DND-41 (cell line): ENCODE results near the gene SRD5A2.

ENCODE experiments used
- ATAC-seq: fragments of 200-7000 bp; cut with Tn5 transposase; 3 replicates; pipeline ENCODE4 v1.9.1; 2021; ENCODE audit warnings: low read depth; ENCODE audit not compliant: insufficient read depth
- DNase-seq: peaks from one replicate; pipeline ENCODE4 v3.0.0-alpha.2; 2020
- H2AFZ ChIP-seq: 2 replicates; pipeline ENCODE4 v1.6.0; 2012; ENCODE audit warnings: low read depth, low read length
- H3K27ac ChIP-seq: 2 replicates; pipeline ENCODE4 v1.5.1; 2012; ENCODE audit warnings: low read length, inconsistent platforms
- H3K27me3 ChIP-seq: fragments of 200-600 bp; sonication (generic); 2 replicates; pipeline ENCODE4 v1.6.0; 2012; ENCODE audit warnings: low read length, mild to moderate bottlenecking, inconsistent platforms; ENCODE audit not compliant: insufficient read depth, poor library complexity
- H3K36me3 ChIP-seq: 2 replicates; pipeline ENCODE4 v1.5.1; 2012; ENCODE audit warnings: low read length, inconsistent platforms; ENCODE audit not compliant: insufficient read depth
- H3K4me1 ChIP-seq: 2 replicates; pipeline ENCODE4 v1.5.1; 2012; ENCODE audit warnings: mild to moderate bottlenecking, low read length; ENCODE audit not compliant: insufficient read depth
- H3K4me2 ChIP-seq: 2 replicates; pipeline ENCODE4 v1.6.0; 2012; ENCODE audit warnings: mild to moderate bottlenecking, moderate library complexity, low read length, inconsistent platforms; ENCODE audit not compliant: insufficient read depth
- H3K4me3 ChIP-seq, 2 experiments: fragments of 200-600 bp in 1 of 2; shearing (Covaris generic) in 1 of 2; 2 replicates each; pipeline ENCODE4 v1.5.1; 2012 to 2016; ENCODE audit warnings: inconsistent platforms in 2 of 2, low read length in 2 of 2, mild to moderate bottlenecking in 2 of 2, low read depth in 1 of 2, moderate library complexity in 1 of 2
- H3K79me2 ChIP-seq: 2 replicates; pipeline ENCODE4 v1.6.0; 2012; ENCODE audit warnings: low read length, inconsistent platforms; ENCODE audit not compliant: insufficient read depth
- H3K9ac ChIP-seq: 2 replicates; pipeline ENCODE4 v1.6.0; 2012; ENCODE audit warnings: low read depth, mild to moderate bottlenecking, inconsistent platforms, low read length, moderate library complexity
- H3K9me3 ChIP-seq: 2 replicates; pipeline ENCODE4 v1.5.1; 2012; ENCODE audit warnings: low read length, moderate library complexity, mild to moderate bottlenecking, inconsistent platforms; ENCODE audit not compliant: insufficient read depth, severe bottlenecking
- H4K20me1 ChIP-seq: 2 replicates; pipeline ENCODE4 v1.6.0; 2012; ENCODE audit warnings: low read length; ENCODE audit not compliant: insufficient read depth
- CTCF ChIP-seq: IDR thresholded peaks from 2 replicates; pipeline ENCODE4 v1.5.1; 2012; ENCODE audit warnings: borderline replicate concordance, low read length, moderate library complexity, mild to moderate bottlenecking; ENCODE audit not compliant: poor library complexity, severe bottlenecking; ENCODE audit errors: extremely low read depth
- EZH2 ChIP-seq: IDR thresholded peaks from 3 replicates; pipeline ENCODE4 v1.6.1; 2012; ENCODE audit warnings: borderline replicate concordance, low read depth, mild to moderate bottlenecking, moderate library complexity, low read length, inconsistent platforms; ENCODE audit not compliant: severe bottlenecking

SRD5A2 gene

GRCh38 chr2:31586230-31586629 lies 5.5 kb upstream of the SRD5A2 start:
- H3K27me3 ChIP-seq: no peaks in the 10 kb centered on the region
- no peak for ATAC-seq

GRCh38 chr2:31581124-31581795 lies 522 bp upstream of the SRD5A2 start:
- no peaks in the 10 kb centered on the region for H3K27me3 ChIP-seq
- H3K9me3 ChIP-seq: no peaks in the 10 kb centered on the region
- TF ChIP-seq CTCF (no peak), EZH2 (no peak)
- no peaks in the 10 kb centered on the region for H3K4me1 ChIP-seq
- H3K79me2 ChIP-seq: no peaks in the 10 kb centered on the region
- H2AFZ ChIP-seq: no peak overlapping the region
- H3K27ac ChIP-seq: no peak overlapping the region
- H3K36me3 ChIP-seq: no peaks in the 10 kb centered on the region
- no peaks in the 10 kb centered on the region for H4K20me1 ChIP-seq
- DNase-seq (no peak), ATAC-seq (no peak)
- no peak overlapping the region for H3K4me3 ChIP-seq
- H3K4me2 ChIP-seq: no peak overlapping the region
- no peak overlapping the region for H3K9ac ChIP-seq

More at GRCh38 chr2:31586230-31586629, 5.5 kb upstream of the SRD5A2 start:
- no peaks in the 10 kb centered on the region for H3K79me2 ChIP-seq
- no peaks in the 10 kb centered on the region for H4K20me1 ChIP-seq
- H3K4me1 ChIP-seq: no peaks in the 10 kb centered on the region
- TF ChIP-seq CTCF (no peak), EZH2 (no peak)
- DNase-seq: no peak
- H2AFZ ChIP-seq: no peak overlapping the region
- no peaks in the 10 kb centered on the region for H3K36me3 ChIP-seq
- H3K9me3 ChIP-seq: no peaks in the 10 kb centered on the region
- H3K9ac ChIP-seq: no peak overlapping the region
- no peak overlapping the region for H3K27ac ChIP-seq
- H3K4me2 ChIP-seq: no peak overlapping the region
- H3K4me3 ChIP-seq: no peak overlapping the region

GRCh38 chr2:31579996-31580320 lies 780 bp downstream of the SRD5A2 start:
- DNase-seq (no peak), ATAC-seq (no peak)
- no peaks in the 10 kb centered on the region for H3K79me2 ChIP-seq
- no peaks in the 10 kb centered on the region for H3K27me3 ChIP-seq
- no peaks in the 10 kb centered on the region for H4K20me1 ChIP-seq
- H3K9ac ChIP-seq: no peak overlapping the region
- no peak overlapping the region for H3K4me2 ChIP-seq
- H2AFZ ChIP-seq: no peak overlapping the region
- TF ChIP-seq EZH2 (no peak), CTCF (no peak)
- no peak overlapping the region for H3K27ac ChIP-seq
- no peaks in the 10 kb centered on the region for H3K4me1 ChIP-seq
- no peaks in the 10 kb centered on the region for H3K9me3 ChIP-seq
- H3K4me3 ChIP-seq: no peak overlapping the region
- H3K36me3 ChIP-seq: no peaks in the 10 kb centered on the region

GRCh38 chr2:31578316-31578715 lies 2.4 kb downstream of the SRD5A2 start:
- Histone ChIP-seq H3K9ac (no peak overlapping the region), H3K27me3 (no peaks in the 10 kb centered on the region)

More at GRCh38 chr2:31578316-31578715, 2.4 kb downstream of the SRD5A2 start:
- H3K4me1 ChIP-seq: no peaks in the 10 kb centered on the region
- ATAC-seq (no peak), DNase-seq (no peak)
- no peak overlapping the region for H3K4me2 ChIP-seq
- H2AFZ ChIP-seq: no peak overlapping the region
- no peak overlapping the region for H3K4me3 ChIP-seq
- no peaks in the 10 kb centered on the region for H3K79me2 ChIP-seq
- no peaks in the 10 kb centered on the region for H3K9me3 ChIP-seq
- no peaks in the 10 kb centered on the region for H4K20me1 ChIP-seq
- no peaks in the 10 kb centered on the region for H3K36me3 ChIP-seq
- TF ChIP-seq CTCF (no peak), EZH2 (no peak)
- no peak overlapping the region for H3K27ac ChIP-seq
